ENCODE results near the gene SCP2. TPM values are rescaled to one million over a fixed set of nuclear protein-coding genes. Genes with fewer than 3 reads are reported as not detected.

Gene SCP2
- polyA plus RNA-seq, 2 of the 4 experiments (the other 2 are of a cell fraction) = 79.0 to 124 TPM

DNA sequence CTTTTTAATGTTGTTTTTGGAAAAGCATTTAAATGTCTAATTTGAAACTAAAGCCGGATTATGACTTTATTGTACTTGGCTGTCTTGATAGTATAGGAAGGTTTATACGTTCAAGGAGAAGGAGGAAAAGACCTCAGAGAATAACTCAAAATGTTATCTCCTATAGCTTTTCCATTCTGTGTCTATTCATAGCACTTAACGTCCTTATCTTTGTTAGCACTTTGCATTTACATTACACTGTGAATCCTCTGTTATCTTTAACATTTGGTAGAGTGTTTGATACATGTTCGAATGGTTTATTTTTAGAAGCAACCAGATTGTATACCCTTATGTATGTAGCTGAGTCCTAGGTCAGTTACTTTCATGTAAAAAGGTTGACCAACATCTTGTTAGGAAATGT, 84.1 kb downstream of the SCP2 start:
- H3K4me1 ChIP-seq = peaks cover 6% of the 10 kb centered on the region; the same call in 2 of the 3 replicates
- no peak overlapping the region for H3K27ac ChIP-seq
- H3K9me3 ChIP-seq = no peaks in the 10 kb centered on the region
- ChIA-PET POLR2A (no interaction called here), CTCF (no interaction called here)
- DNase-seq (ENCODE audit: low read depth in 1 of 2, low spot score in 1 of 2) = no peak
- no peak for ATAC-seq
- WGBS (ENCODE audit: missing lambda C conversion rate) = 60% methylated on average over 4 of the region's 4 CpGs
- no peak overlapping the region for H3K4me3 ChIP-seq
- TF ChIP-seq, protein P1, sequence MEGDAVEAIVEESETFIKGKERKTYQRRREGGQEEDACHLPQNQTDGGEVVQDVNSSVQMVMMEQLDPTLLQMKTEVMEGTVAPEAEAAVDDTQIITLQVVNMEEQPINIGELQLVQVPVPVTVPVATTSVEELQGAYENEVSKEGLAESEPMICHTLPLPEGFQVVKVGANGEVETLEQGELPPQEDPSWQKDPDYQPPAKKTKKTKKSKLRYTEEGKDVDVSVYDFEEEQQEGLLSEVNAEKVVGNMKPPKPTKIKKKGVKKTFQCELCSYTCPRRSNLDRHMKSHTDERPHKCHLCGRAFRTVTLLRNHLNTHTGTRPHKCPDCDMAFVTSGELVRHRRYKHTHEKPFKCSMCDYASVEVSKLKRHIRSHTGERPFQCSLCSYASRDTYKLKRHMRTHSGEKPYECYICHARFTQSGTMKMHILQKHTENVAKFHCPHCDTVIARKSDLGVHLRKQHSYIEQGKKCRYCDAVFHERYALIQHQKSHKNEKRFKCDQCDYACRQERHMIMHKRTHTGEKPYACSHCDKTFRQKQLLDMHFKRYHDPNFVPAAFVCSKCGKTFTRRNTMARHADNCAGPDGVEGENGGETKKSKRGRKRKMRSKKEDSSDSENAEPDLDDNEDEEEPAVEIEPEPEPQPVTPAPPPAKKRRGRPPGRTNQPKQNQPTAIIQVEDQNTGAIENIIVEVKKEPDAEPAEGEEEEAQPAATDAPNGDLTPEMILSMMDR (IDR thresholded peaks at IDR 0.05) = no peak
- TF ChIP-seq HOXA7 (CRISPR knock-in tag; IDR thresholded peaks at IDR 0.05) (no peak), FOSL2 (IDR thresholded peaks at IDR 0.05) (no peak), FOSL2 (CRISPR knock-in tag; IDR thresholded peaks at IDR 0.05) (no peak), HMGXB4 (CRISPR knock-in tag; IDR thresholded peaks at IDR 0.05; ENCODE audit: borderline replicate concordance) (no peak), FOXS1 (CRISPR knock-in tag; IDR thresholded peaks at IDR 0.05) (no peak), HOXB13 (CRISPR knock-in tag; IDR thresholded peaks at IDR 0.05; ENCODE audit: low read depth) (no peak), RARB (CRISPR knock-in tag; IDR thresholded peaks at IDR 0.05) (no peak), CHD4 (IDR thresholded peaks at IDR 0.05; ENCODE audit: borderline replicate concordance) (no peak), NFE2L2 (conservative IDR thresholded peaks at IDR 0.05; ENCODE audit: low read length) (no peak), ZNF302 (CRISPR knock-in tag; IDR thresholded peaks at IDR 0.05) (no peak), ZSCAN20 (CRISPR knock-in tag; IDR thresholded peaks at IDR 0.05) (no peak)
- TF ChIP-seq, protein P2, sequence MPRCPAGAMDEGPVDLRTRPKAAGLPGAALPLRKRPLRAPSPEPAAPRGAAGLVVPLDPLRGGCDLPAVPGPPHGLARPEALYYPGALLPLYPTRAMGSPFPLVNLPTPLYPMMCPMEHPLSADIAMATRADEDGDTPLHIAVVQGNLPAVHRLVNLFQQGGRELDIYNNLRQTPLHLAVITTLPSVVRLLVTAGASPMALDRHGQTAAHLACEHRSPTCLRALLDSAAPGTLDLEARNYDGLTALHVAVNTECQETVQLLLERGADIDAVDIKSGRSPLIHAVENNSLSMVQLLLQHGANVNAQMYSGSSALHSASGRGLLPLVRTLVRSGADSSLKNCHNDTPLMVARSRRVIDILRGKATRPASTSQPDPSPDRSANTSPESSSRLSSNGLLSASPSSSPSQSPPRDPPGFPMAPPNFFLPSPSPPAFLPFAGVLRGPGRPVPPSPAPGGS (IDR thresholded peaks at IDR 0.05) = no peak
- no peak overlapping the region for H3K4me2 ChIP-seq
- FAIRE-seq = no peak

- peak; percentile 94 to 97 for ATAC-seq
- WGBS (ENCODE audit: missing lambda C conversion rate) = 4% methylated on average over 9 of the region's 9 CpGs
- TF ChIP-seq SMC3 (IDR thresholded peaks at IDR 0.05) (0 out of 3 replicates have a peak, but pooled peaks have one; percentile 8), POLR2A (IDR thresholded peaks at IDR 0.05; ENCODE audit: low read length) (no peak)
- FAIRE-seq = no peak
- Histone ChIP-seq H3K9me3 (no peaks in the 10 kb centered on the region), H3K4me2 (peak overlapping the region; percentile 93), H3K4me3 (peak overlapping the region; percentile 62), H3K27ac (peak overlapping the region; percentile 75 to 80), H3K4me1 (peaks cover 12% of the 10 kb centered on the region; the same call in 2 of the 3 replicates)
- ChIA-PET POLR2A (interaction anchor here (0.7 kb wide), 1 partner anchor 93 kb away, joined by 3 read pairs; the partner anchor contains the start of gene ECHDC2), CTCF (interaction anchor here (0.7 to 1.1 kb wide), 3 partner anchors 15 to 158 kb away, joined by 3 to 9 read pairs (median 3); no protein-coding TSS in a partner anchor)
- DNase-seq (ENCODE audit: low read depth in 1 of 2, low spot score in 1 of 2) = peak; percentile 44 to 78
These were observed 87.9 kb downstream of the SCP2 start for GRCh38 chr1:53014791-53015507.

- H3K4me3 ChIP-seq = peak overlapping the region; percentile 62
- TF ChIP-seq CEBPB (IDR thresholded peaks at IDR 0.05) = no peak
- TF ChIP-seq POLR2AphosphoS2 (conservative IDR thresholded peaks at IDR 0.05; ENCODE audit: low read length) = no peak
- TF ChIP-seq REST (IDR thresholded peaks at IDR 0.05) = no peak
- no peak for TF ChIP-seq NR3C1 (IDR thresholded peaks at IDR 0.05)
- TF ChIP-seq JUNB (IDR thresholded peaks at IDR 0.05) = no peak
- no peak for TF ChIP-seq MAZ (IDR thresholded peaks at IDR 0.05; ENCODE audit: borderline replicate concordance, low read depth, low read length)
- H3K9me3 ChIP-seq = no peaks in the 10 kb centered on the region
- H3K27ac ChIP-seq = peak overlapping the region; percentile 75 to 80
- WGBS (ENCODE audit: missing lambda C conversion rate) = 29% methylated on average over 3 of the region's 3 CpGs
- no peak for DNase-seq (ENCODE audit: low read depth in 1 of 2, low spot score in 1 of 2)
- no peak for FAIRE-seq
- peak in 1 of 2 experiments; percentile 34; a peak in 2 of 6 replicates for ATAC-seq
- H3K4me2 ChIP-seq = peak overlapping the region; percentile 93
- H3K4me1 ChIP-seq = peaks cover 12% of the 10 kb centered on the region; the same call in 2 of the 3 replicates
- ChIA-PET POLR2A (no interaction called here), CTCF (no interaction called here)
These were observed 88.4 kb downstream of the SCP2 start for GRCh38 chr1:53015508-53015860.
